ENCODE measurements around the gene LAMA5.

LAMA5 gene

DNA sequence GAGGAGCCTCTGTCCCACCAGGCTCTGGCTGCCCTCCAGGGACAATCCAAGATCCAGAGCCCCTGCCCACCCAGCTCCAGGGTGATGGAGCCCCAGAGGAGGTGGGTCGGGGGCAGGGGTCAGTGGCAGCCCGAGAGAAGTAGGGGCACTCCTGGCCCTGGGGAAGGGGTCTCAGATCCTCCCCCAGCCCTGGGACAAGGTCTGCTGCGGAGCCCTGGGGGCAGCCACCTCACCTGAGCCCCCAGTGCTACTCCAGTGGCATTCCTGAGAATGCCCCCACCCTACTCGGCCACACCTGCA lies 2.7 kb upstream of the LAMA5 start:
- Histone ChIP-seq H3K27me3 (ENCODE audit: control insufficient read depth, insufficient read depth, low read length) (no peaks in the 10 kb centered on the region), H3K4me1 (ENCODE audit: control insufficient read depth, insufficient read depth, low read length) (peaks cover 9% of the 10 kb centered on the region), H3K4me3 (ENCODE audit: low read depth, low read length) (no peak overlapping the region), H3K9ac (ENCODE audit: low read depth, low read length) (no peak overlapping the region), H3K36me3 (ENCODE audit: control insufficient read depth, insufficient read depth, low read length) (peaks cover 4% of the 10 kb centered on the region), H3K9me3 (ENCODE audit: control insufficient read depth, insufficient read depth, low read length) (no peaks in the 10 kb centered on the region)

- no peak overlapping the region for H3K9ac ChIP-seq (ENCODE audit: low read depth, low read length)
- H3K9me3 ChIP-seq (ENCODE audit: control insufficient read depth, insufficient read depth, low read length), result no peaks in the 10 kb centered on the region
- H3K36me3 ChIP-seq (ENCODE audit: control insufficient read depth, insufficient read depth, low read length), result peaks cover 8% of the 10 kb centered on the region
- H3K4me1 ChIP-seq (ENCODE audit: control insufficient read depth, insufficient read depth, low read length), result peaks cover 13% of the 10 kb centered on the region
- no peaks in the 10 kb centered on the region for H3K27me3 ChIP-seq (ENCODE audit: control insufficient read depth, insufficient read depth, low read length)
- H3K4me3 ChIP-seq (ENCODE audit: low read depth, low read length), result peak overlapping the region; percentile 58
Measured at GRCh38 chr20:62368976-62369814, 2.1 kb upstream of the LAMA5 start.

DNA sequence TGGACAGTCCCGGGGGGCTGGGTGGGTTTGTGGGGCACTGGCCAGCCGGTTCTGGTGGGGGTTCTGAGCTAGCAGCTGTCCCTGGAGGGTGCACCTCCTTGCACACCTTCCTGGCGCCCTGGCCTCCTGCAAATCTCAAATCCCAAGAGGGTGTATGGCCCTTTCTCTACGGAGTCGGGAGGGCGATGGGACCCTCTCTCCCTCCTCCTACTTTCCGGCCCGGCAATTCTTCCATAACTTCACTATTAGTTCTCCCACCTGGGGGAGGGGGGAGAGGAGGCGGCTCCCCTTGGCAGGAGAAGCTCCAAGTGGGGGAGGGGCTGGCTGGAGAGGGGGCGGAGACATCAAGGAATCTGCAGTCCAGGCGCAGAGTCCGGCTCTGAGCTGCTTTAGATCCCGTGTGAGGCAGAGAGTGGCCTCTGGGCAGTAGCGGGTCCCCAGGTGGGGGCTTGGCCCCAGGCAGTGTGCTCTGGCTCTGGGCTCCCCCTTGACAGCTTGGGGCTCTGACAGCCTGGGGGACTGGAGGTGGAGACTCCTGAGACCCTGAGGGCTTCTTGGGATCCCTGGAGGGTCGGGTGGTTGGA lies 1.4 kb upstream of the LAMA5 start:
- peaks cover 8% of the 10 kb centered on the region for H3K36me3 ChIP-seq (ENCODE audit: control insufficient read depth, insufficient read depth, low read length)
- no peaks in the 10 kb centered on the region for H3K9me3 ChIP-seq (ENCODE audit: control insufficient read depth, insufficient read depth, low read length)
- H3K9ac ChIP-seq (ENCODE audit: low read depth, low read length), result no peak overlapping the region
- peaks cover 13% of the 10 kb centered on the region for H3K4me1 ChIP-seq (ENCODE audit: control insufficient read depth, insufficient read depth, low read length)
- H3K27me3 ChIP-seq (ENCODE audit: control insufficient read depth, insufficient read depth, low read length), result no peaks in the 10 kb centered on the region
- H3K4me3 ChIP-seq (ENCODE audit: low read depth, low read length), result peak overlapping the region; percentile 58

- H3K9ac ChIP-seq (ENCODE audit: low read depth, low read length), result peak overlapping the region; percentile 81
- peaks cover 13% of the 10 kb centered on the region for H3K4me1 ChIP-seq (ENCODE audit: control insufficient read depth, insufficient read depth, low read length)
Measured at GRCh38 chr20:62367633-62368391, 700 bp upstream of the LAMA5 start.

GRCh38 chr20:62366370-62367135 lies 559 bp downstream of the LAMA5 start:
- Histone ChIP-seq H3K4me3 (ENCODE audit: low read depth, low read length) (peak overlapping the region; percentile 73), H3K36me3 (ENCODE audit: control insufficient read depth, insufficient read depth, low read length) (peaks cover 16% of the 10 kb centered on the region), H3K27me3 (ENCODE audit: control insufficient read depth, insufficient read depth, low read length) (no peaks in the 10 kb centered on the region), H3K9me3 (ENCODE audit: control insufficient read depth, insufficient read depth, low read length) (no peaks in the 10 kb centered on the region), H3K4me1 (ENCODE audit: control insufficient read depth, insufficient read depth, low read length) (peaks cover 20% of the 10 kb centered on the region), H3K9ac (ENCODE audit: low read depth, low read length) (peak overlapping the region; percentile 47)

More at GRCh38 chr20:62367633-62368391, 700 bp upstream of the LAMA5 start:
- Histone ChIP-seq H3K9me3 (ENCODE audit: control insufficient read depth, insufficient read depth, low read length) (no peaks in the 10 kb centered on the region), H3K36me3 (ENCODE audit: control insufficient read depth, insufficient read depth, low read length) (peaks cover 8% of the 10 kb centered on the region), H3K27me3 (ENCODE audit: control insufficient read depth, insufficient read depth, low read length) (no peaks in the 10 kb centered on the region), H3K4me3 (ENCODE audit: low read depth, low read length) (peak overlapping the region; percentile 58)

GRCh38 chr20:62365814-62366369 lies 1.2 kb downstream of the LAMA5 start:
- Histone ChIP-seq H3K36me3 (ENCODE audit: control insufficient read depth, insufficient read depth, low read length) (peaks cover 16% of the 10 kb centered on the region), H3K4me1 (ENCODE audit: control insufficient read depth, insufficient read depth, low read length) (peaks cover 20% of the 10 kb centered on the region), H3K9me3 (ENCODE audit: control insufficient read depth, insufficient read depth, low read length) (no peaks in the 10 kb centered on the region), H3K9ac (ENCODE audit: low read depth, low read length) (peak overlapping the region; percentile 47), H3K4me3 (ENCODE audit: low read depth, low read length) (peak overlapping the region; percentile 73), H3K27me3 (ENCODE audit: control insufficient read depth, insufficient read depth, low read length) (no peaks in the 10 kb centered on the region)

GRCh38 chr20:62364911-62365736 lies 2.0 kb downstream of the LAMA5 start:
- Histone ChIP-seq H3K9ac (ENCODE audit: low read depth, low read length) (peak overlapping the region; percentile 47), H3K4me1 (ENCODE audit: control insufficient read depth, insufficient read depth, low read length) (peaks cover 18% of the 10 kb centered on the region), H3K36me3 (ENCODE audit: control insufficient read depth, insufficient read depth, low read length) (peaks cover 16% of the 10 kb centered on the region), H3K27me3 (ENCODE audit: control insufficient read depth, insufficient read depth, low read length) (no peaks in the 10 kb centered on the region), H3K9me3 (ENCODE audit: control insufficient read depth, insufficient read depth, low read length) (no peaks in the 10 kb centered on the region), H3K4me3 (ENCODE audit: low read depth, low read length) (peak overlapping the region; percentile 26)

DNA sequence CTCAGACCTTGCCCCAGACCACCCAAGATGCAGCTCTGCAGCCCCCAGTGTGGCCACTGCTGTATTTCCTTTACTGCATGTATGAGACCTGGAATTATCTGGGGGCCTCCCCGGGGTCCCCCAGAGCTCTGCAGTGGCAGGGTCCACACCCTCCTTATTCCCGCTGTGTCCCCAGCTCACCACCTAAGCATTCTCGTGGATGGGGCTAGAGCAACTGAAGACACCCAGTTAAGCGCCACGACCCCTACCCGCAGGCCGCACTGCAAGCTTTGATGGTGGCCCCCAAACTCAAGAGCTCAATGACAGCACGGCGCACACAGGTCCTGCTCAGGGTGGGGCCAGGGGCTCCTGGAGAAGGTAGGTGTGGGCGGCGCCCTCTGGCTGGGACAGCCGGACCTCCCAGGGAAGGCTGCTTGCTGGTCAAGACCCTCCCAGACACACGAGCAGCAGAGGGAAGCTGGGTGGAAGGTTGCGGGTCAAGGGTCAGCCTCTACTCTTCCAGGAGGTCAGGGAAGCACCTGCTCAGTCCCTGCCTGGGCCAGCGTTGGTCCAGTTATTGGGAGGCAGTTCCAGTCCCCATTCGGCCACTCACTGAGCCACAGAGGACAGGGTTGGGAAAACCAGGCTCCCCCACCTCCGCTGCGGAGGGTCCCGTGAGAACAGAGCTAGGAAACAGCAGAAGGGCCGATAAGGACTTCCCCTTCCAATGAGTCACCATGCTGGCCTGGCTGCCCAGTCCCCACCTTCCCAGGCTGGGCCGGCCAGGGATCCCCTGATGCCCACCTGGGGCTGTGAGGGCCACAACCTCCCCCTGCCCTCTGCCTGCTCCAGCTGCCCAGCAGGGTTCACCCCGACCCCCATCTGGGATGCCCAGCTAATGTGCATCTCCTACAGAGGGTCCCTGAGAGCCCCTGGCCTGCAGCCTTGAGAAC lies 2.9 kb downstream of the LAMA5 start:
- H3K36me3 ChIP-seq (ENCODE audit: control insufficient read depth, insufficient read depth, low read length), result peaks cover 16% of the 10 kb centered on the region
- H3K27me3 ChIP-seq (ENCODE audit: control insufficient read depth, insufficient read depth, low read length), result no peaks in the 10 kb centered on the region
- H3K4me1 ChIP-seq (ENCODE audit: control insufficient read depth, insufficient read depth, low read length), result peaks cover 11% of the 10 kb centered on the region
- H3K9me3 ChIP-seq (ENCODE audit: control insufficient read depth, insufficient read depth, low read length), result no peaks in the 10 kb centered on the region
- no peak overlapping the region for H3K9ac ChIP-seq (ENCODE audit: low read depth, low read length)
- H3K4me3 ChIP-seq (ENCODE audit: low read depth, low read length), result no peak overlapping the region

DNA sequence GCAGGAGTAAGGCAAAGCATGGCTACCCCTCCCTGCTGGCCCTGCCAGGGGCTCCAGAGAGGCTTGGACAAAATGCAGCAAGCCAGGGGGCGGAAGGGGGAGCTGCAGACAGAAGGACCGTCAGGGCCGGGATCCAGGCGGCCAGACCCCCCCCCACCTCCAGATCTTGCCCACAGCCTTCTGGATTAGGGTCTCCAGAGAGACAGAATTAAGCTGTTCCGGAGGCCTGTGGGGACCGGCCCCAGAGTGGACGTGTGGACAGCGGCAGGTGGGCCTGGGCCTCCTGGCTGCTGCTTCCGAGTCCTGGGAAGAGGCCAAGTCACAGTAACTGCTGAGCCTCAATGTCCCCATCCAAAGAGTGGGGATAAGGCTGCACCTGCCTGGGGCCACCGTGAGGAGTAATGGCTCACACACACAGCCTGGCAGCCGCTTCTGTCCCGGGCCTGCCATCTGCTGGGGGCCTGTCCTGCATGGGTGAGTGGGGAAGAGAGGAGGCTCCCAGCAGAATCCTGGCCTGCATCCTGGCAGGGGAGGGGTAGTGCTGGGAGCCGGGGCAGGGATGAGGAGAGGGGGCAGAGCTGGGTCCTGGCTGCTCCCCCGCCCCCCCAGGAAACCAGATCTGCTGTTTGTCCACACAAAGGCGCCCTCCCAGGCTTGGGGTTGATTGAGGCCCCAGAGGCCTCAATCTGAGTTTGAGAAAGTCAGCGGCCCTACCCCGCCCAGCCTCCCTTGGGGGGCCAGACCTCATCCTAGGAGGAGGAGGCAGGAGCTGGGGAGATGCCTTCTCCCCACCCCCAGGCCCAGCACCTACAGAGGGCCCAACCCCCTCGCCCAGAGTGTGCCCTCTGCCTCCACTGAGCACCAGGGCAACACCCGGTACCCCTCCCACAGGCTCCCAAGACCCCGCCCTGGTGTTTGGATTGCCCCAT lies 3.9 kb downstream of the LAMA5 start:
- Histone ChIP-seq H3K9ac (ENCODE audit: low read depth, low read length) (peak overlapping the region; percentile 76), H3K27me3 (ENCODE audit: control insufficient read depth, insufficient read depth, low read length) (no peaks in the 10 kb centered on the region), H3K36me3 (ENCODE audit: control insufficient read depth, insufficient read depth, low read length) (peaks cover 20% of the 10 kb centered on the region), H3K9me3 (ENCODE audit: control insufficient read depth, insufficient read depth, low read length) (no peaks in the 10 kb centered on the region), H3K4me1 (ENCODE audit: control insufficient read depth, insufficient read depth, low read length) (peaks cover 11% of the 10 kb centered on the region), H3K4me3 (ENCODE audit: low read depth, low read length) (no peak overlapping the region)
